Activated naive CD4-positive, alpha-beta T cell (primary cell): ENCODE measurements around the gene LSM2.
"Not testable (repeated sequence)": the region's sequence is repeated elsewhere in the genome, so short reads cannot be mapped to it uniquely, and the experiment has no call there.

Source experiments
- DNase-seq, 4 experiments: peaks; one replicate each; lab custom pipeline; 2025; lab: John Stamatoyannopoulos, UW

The LSM2 gene

GRCh38 chr6:31797588-31797987, 9.2 kb downstream of the LSM2 start:
- no peak for DNase-seq

GRCh38 chr6:31796993-31797385, 9.8 kb downstream of the LSM2 start:
- no peak for DNase-seq

- peak; percentile 58 to 83 (median 70) for DNase-seq
Measured at GRCh38 chr6:31795616-31796298, 11.0 kb downstream of the LSM2 start, which contains the start of gene VARS1. VARS1 (minus strand) TSS chr6:31795752; CDS start chr6:31795217, 535 bp downstream.

- DNase-seq = no peak
Measured at GRCh38 chr6:31794866-31795615, 11.7 kb downstream of the LSM2 start.

GRCh38 chr6:31794294-31794865, 12.4 kb downstream of the LSM2 start:
- DNase-seq = no peak

- DNase-seq = not testable (repeated sequence)
Measured at GRCh38 chr6:31793927-31794245, 12.9 kb downstream of the LSM2 start.

- no peak for DNase-seq
Measured at GRCh38 chr6:31792761-31793171, 14.0 kb downstream of the LSM2 start.

GRCh38 chr6:31792090-31792374, 14.7 kb downstream of the LSM2 start:
- no peak for DNase-seq

GRCh38 chr6:31791324-31792089, 15.3 kb downstream of the LSM2 start:
- DNase-seq = peak in 1 of 4 experiments; percentile 16

GRCh38 chr6:31785475-31785874, 21.3 kb downstream of the LSM2 start:
- DNase-seq = no peak

GRCh38 chr6:31784098-31784925, 22.5 kb downstream of the LSM2 start:
- no peak for DNase-seq

- no peak for DNase-seq
Measured at GRCh38 chr6:31782126-31782855, 24.5 kb downstream of the LSM2 start.

- DNase-seq = no peak
Measured at GRCh38 chr6:31781244-31782125, 25.3 kb downstream of the LSM2 start.

- no peak for DNase-seq
Measured at GRCh38 chr6:31780507-31781243, 26.1 kb downstream of the LSM2 start.

- DNase-seq = no peak
Measured at GRCh38 chr6:31779908-31780307, 26.9 kb downstream of the LSM2 start.

GRCh38 chr6:31778999-31779885, 27.5 kb downstream of the LSM2 start:
- DNase-seq = no peak

GRCh38 chr6:31778193-31778592, 28.6 kb downstream of the LSM2 start:
- DNase-seq = no peak

- no peak for DNase-seq
Measured at GRCh38 chr6:31777667-31778050, 29.1 kb downstream of the LSM2 start.
